Colonic mucosa (tissue), 4 donors: ENCODE results near the gene TMEM132C. TPM values are rescaled to one million over a fixed set of nuclear protein-coding genes. Genes with fewer than 3 reads are reported as not detected.

ENCODE experiments used
- DNase-seq: peaks from one replicate; pipeline ENCODE4 v3.0.0-alpha.2; 2020
- H3K27ac ChIP-seq: fragments of 200-600 bp; one replicate; pipeline ENCODE4 v1.8.0; 2021
- H3K27me3 ChIP-seq: fragments of 200-600 bp; one replicate; pipeline ENCODE4 v1.8.0; 2021
- H3K36me3 ChIP-seq: fragments of 200-600 bp; one replicate; pipeline ENCODE4 v1.8.0; 2021
- H3K4me1 ChIP-seq: fragments of 200-600 bp; one replicate; pipeline ENCODE4 v1.8.0; 2021; ENCODE audit warnings: mild to moderate bottlenecking
- H3K4me3 ChIP-seq: fragments of 200-600 bp; one replicate; pipeline ENCODE4 v1.8.0; 2021
- H3K9ac ChIP-seq, 2 donors: one replicate each; pipeline ENCODE4 v1.7.0; 2013; ENCODE audit warnings: control low read depth in 2 of 2, low read depth in 2 of 2, low read length in 2 of 2
- H3K9me3 ChIP-seq: fragments of 200-600 bp; one replicate; pipeline ENCODE4 v1.8.0; 2021
- CTCF ChIP-seq: fragments of 200-600 bp; IDR thresholded peaks from one replicate; pipeline ENCODE4 v1.8.0; 2022; ENCODE audit warnings: antibody characterized with exemption, mild to moderate bottlenecking
- intact Hi-C: fragments of 100-400 bp; cut with DNase I; formaldehyde crosslinking; loops from one replicate; pipeline ENCODE4 v1.14.1; 2022
- total RNA-seq, 2 donors: library from RNA; stranded (reverse); fragmentation: NEBNext Ultra II Directional in 1 of 2; extraction: Animal tissue kit (Norgen Biotek cat#: 25700) in 1 of 2; gene quantifications; one replicate each; pipeline ENCODE4 v1.2.1, GENCODE V29; 2021
- donor health status: healthy.
- donor health status: DM: no; HTN: no; CAD: no.
- donor health status: DM: no; HTN: no; CAD: no.

The TMEM132C gene
- total RNA-seq, 2 donors from 2014 or later, result 0.25 to 0.42 TPM

DNA sequence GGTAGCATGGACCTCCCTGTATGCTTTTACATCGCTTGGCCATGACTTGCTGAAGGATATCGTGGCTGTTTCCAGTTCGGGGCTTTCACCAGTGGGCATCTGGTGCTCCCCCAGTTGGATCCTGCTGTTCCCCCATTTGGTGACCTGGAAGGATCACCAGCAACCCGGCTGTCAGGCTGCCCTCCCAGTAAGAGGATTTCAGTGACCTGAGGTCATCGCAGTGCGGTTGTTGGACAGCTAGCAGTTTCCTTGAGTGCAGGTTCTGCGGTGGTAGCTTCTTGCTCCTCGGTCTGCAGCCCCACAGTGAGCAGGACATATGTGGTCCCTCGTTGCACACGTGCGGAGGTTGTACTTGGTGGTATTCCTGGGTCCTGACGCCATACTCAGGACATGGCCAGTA lies 58.7 kb downstream of the TMEM132C start:
- Histone ChIP-seq H3K9ac (no peak overlapping the region), H3K4me1 (no peaks in the 10 kb centered on the region), H3K27me3 (no peaks in the 10 kb centered on the region), H3K4me3 (no peak overlapping the region), H3K27ac (no peak overlapping the region), H3K9me3 (no peaks in the 10 kb centered on the region), H3K36me3 (no peaks in the 10 kb centered on the region)
- DNase-seq, result no peak
- intact Hi-C loops, result no loop called here
- TF ChIP-seq CTCF, result no peak

DNA sequence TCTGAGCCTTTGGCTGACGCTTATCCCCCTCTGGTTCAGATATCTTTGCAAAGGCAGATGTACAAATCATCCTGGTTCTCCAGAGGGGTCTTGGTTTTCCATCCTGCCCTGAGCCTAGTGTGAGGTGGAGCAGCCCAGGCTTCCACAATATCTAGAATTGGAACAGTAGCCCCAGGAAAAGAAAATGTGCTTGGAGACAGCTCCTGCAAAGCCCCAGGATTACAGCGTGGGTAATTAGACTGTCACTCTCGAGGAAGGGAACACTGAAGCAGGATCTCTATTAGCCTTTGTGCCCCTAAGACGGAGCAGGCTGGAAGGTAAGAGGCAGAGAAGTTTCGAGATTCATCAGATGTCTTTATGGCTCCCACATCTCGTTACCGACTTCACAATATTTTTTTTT lies 59.4 kb downstream of the TMEM132C start:
- no peak for TF ChIP-seq CTCF
- no peaks in the 10 kb centered on the region for H3K27me3 ChIP-seq
- intact Hi-C loops, result no loop called here

DNA sequence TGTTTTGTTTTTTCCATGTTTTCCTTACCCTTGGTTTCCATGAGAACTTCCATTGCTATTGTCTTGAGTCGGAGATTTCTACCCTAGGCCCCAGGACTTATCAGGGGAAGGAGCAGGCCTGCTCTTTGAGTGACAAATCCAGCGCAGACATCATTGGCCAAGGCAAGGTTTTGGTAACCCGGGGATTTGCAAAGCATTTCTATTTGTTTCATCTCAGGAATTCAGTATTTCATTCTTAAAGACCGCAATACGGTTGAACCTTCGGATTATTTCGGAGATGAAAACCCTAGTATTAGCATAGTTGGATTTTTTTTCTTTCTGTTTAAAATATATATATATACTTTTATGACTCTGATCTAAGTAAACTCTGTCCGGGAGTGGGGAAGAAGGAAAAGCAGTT lies 62.0 kb downstream of the TMEM132C start:
- DNase-seq, result no peak
- intact Hi-C loops, result no loop called here
- no peak overlapping the region for H3K4me3 ChIP-seq
- no peaks in the 10 kb centered on the region for H3K4me1 ChIP-seq
- no peaks in the 10 kb centered on the region for H3K9me3 ChIP-seq
- H3K27me3 ChIP-seq, result no peaks in the 10 kb centered on the region
- TF ChIP-seq CTCF, result no peak
- no peaks in the 10 kb centered on the region for H3K36me3 ChIP-seq
- no peak overlapping the region for H3K27ac ChIP-seq
- H3K9ac ChIP-seq, result no peak overlapping the region

More for the DNA sequence above, 59.4 kb downstream of the TMEM132C start:
- no peak for DNase-seq
- Histone ChIP-seq H3K9ac (no peak overlapping the region), H3K4me1 (no peaks in the 10 kb centered on the region), H3K9me3 (no peaks in the 10 kb centered on the region), H3K27ac (no peak overlapping the region), H3K36me3 (no peaks in the 10 kb centered on the region), H3K4me3 (no peak overlapping the region)

DNA sequence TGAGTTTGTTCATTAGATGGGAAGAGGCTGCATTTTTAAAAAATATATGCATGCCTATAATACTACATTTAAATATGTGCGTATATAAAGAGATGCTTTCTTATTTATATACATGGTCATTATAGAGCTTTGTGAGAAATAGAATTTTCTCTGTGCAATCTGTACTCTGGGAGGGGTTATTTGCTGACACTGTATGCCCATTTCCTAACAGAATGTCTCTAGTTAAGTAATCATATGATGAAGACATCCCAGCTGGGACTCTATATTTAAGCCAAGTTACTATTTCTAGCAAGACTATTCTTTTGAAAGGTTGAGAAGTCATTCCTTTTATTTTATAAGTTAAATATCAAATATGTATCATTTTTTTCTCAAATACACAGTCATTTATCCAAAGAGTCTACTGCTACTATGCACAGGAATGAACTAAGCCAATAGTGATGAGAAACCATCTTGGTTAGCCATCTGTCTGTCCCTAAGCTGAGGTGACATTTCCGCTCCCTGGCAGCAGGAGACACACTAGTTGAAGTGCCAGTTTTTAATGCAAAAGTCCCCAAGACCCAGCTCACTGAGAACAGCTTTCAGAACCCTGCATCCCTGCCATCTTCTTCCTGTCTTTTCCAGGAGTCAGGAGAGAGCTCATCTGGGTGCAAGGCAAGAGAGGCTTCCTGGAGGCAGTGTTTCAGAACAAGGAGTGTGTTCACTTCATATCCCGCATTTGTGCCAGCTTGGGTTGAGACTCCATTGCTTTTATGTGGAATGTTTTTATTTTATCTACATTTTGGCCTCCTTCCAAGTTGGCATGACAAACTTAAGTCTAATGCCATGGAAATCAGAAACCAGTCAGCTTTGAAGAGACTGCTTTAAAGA lies 69.5 kb downstream of the TMEM132C start:
- no peak for DNase-seq
- TF ChIP-seq CTCF, result no peak
- H3K4me1 ChIP-seq, result no peaks in the 10 kb centered on the region
- H3K4me3 ChIP-seq, result no peak overlapping the region
- H3K27me3 ChIP-seq, result no peaks in the 10 kb centered on the region
- no peak overlapping the region for H3K27ac ChIP-seq
- intact Hi-C loops, result no loop called here
- no peaks in the 10 kb centered on the region for H3K36me3 ChIP-seq
- no peaks in the 10 kb centered on the region for H3K9me3 ChIP-seq
- H3K9ac ChIP-seq, result no peak overlapping the region

GRCh38 chr12:128337071-128337345 lies 70.0 kb downstream of the TMEM132C start:
- no peaks in the 10 kb centered on the region for H3K9me3 ChIP-seq
- intact Hi-C loops, result no loop called here
- TF ChIP-seq CTCF, result no peak
- H3K27ac ChIP-seq, result no peak overlapping the region
- no peak for DNase-seq
- H3K4me3 ChIP-seq, result no peak overlapping the region
- no peaks in the 10 kb centered on the region for H3K27me3 ChIP-seq
- no peak overlapping the region for H3K9ac ChIP-seq
- no peaks in the 10 kb centered on the region for H3K36me3 ChIP-seq
- H3K4me1 ChIP-seq, result no peaks in the 10 kb centered on the region
